ENCODE results near the gene OR8B2. TPM values are rescaled to one million over a fixed set of nuclear protein-coding genes. Genes with fewer than 3 reads are reported as not detected.
"Not testable (repeated sequence)": the region's sequence is repeated elsewhere in the genome, so short reads cannot be mapped to it uniquely, and the experiment has no call there.

Gene OR8B2, protein sequence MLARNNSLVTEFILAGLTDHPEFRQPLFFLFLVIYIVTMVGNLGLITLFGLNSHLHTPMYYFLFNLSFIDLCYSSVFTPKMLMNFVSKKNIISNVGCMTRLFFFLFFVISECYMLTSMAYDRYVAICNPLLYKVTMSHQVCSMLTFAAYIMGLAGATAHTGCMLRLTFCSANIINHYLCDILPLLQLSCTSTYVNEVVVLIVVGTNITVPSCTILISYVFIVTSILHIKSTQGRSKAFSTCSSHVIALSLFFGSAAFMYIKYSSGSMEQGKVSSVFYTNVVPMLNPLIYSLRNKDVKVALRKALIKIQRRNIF
- not detected for polyA plus RNA-seq
- long read RNA-seq, donor 1: 0 reads
- long read RNA-seq, donor 2: 0 reads
- long read RNA-seq, donor 3: 0 reads
- long read RNA-seq, donor 4: 0 reads
- long read RNA-seq, donor 5: 0 reads
- long read RNA-seq, donor 6: 0 reads
- long read RNA-seq, donor 7: 0 reads
- long read RNA-seq, donor 8: 0 reads
- long read RNA-seq, donor 9: 0 reads
- long read RNA-seq, donor 10: 0 reads

DNA sequence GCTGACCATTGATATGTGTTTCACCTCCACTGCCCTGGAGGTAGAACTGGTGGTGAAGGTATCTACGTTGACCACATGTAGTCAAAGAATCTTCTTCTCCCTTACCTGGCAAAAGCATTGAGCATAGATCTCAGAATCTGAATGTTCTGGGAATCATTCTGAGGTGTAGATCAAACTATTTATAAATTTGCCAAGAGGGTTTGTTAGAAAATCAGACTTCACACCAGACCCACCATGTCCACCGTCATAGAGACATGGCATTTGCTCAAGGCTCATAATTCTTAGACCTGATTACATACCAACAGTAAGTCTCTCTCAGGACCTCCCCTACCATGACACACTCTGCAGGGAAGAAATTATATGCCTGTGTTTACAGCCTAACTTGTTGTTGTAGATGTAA is at the start of gene OR8B2:
TSS of gene OR8B2 (minus strand) at position 101 of the 400 bp plus-strand sequence. CDS start 1,156 bp downstream, outside the sequence.
- H3K9me3 ChIP-seq (ENCODE audit: control insufficient read depth in 2 of 2, insufficient read depth in 1 of 2, low read depth in 1 of 2, low read length in 1 of 2): no peaks in the 10 kb centered on the region
- 69 to 87% (median 84%) methylated on average over 2 of the region's 2 CpGs for WGBS, 3 donors
- no peak within 1 kb of the TSS for H3K27ac ChIP-seq (ENCODE audit: low read depth in 1 of 3, low read length in 2 of 3)
- FAIRE-seq (no peak), DNase-seq (no peak)
- no peaks in the 10 kb centered on the region for H3K4me1 ChIP-seq (ENCODE audit: control insufficient read depth in 3 of 3, insufficient read depth in 2 of 3, low read depth in 1 of 3, low read length in 2 of 3)
- H3K4me3 ChIP-seq (ENCODE audit: low read depth in 1 of 3, low read length in 3 of 3): no peak within 1 kb of the TSS
- H3K27me3 ChIP-seq (ENCODE audit: control insufficient read depth in 3 of 3, insufficient read depth in 3 of 3, low read length in 3 of 3): no peaks in the 10 kb centered on the region
- no peaks in the 10 kb centered on the region for H3K36me3 ChIP-seq (ENCODE audit: control insufficient read depth in 3 of 3, insufficient read depth in 2 of 3, low read depth in 1 of 3, low read length in 3 of 3)

GRCh38 chr11:124429599-124429998 is 45.3 kb upstream of the OR8B2 start:
- Histone ChIP-seq H3K4me3 (ENCODE audit: low read depth in 1 of 3, low read length in 3 of 3) (no peak overlapping the region), H3K27me3 (ENCODE audit: control insufficient read depth in 3 of 3, insufficient read depth in 3 of 3, low read length in 3 of 3) (no peaks in the 10 kb centered on the region), H3K36me3 (ENCODE audit: control insufficient read depth in 3 of 3, insufficient read depth in 2 of 3, low read depth in 1 of 3, low read length in 3 of 3) (no peaks in the 10 kb centered on the region), H3K27ac (ENCODE audit: low read depth in 1 of 3, low read length in 2 of 3) (no peak overlapping the region), H3K4me1 (ENCODE audit: control insufficient read depth in 3 of 3, insufficient read depth in 2 of 3, low read depth in 1 of 3, low read length in 2 of 3) (no peaks in the 10 kb centered on the region), H3K9me3 (ENCODE audit: control insufficient read depth in 2 of 2, insufficient read depth in 1 of 2, low read depth in 1 of 2, low read length in 1 of 2) (peaks cover 0 to 4% of the 10 kb centered on the region in 2 donors)
- no peak for FAIRE-seq
- no peak for DNase-seq
- 53 to 76% (median 54%) methylated on average over 2 of the region's 2 CpGs for WGBS, 3 donors

DNA sequence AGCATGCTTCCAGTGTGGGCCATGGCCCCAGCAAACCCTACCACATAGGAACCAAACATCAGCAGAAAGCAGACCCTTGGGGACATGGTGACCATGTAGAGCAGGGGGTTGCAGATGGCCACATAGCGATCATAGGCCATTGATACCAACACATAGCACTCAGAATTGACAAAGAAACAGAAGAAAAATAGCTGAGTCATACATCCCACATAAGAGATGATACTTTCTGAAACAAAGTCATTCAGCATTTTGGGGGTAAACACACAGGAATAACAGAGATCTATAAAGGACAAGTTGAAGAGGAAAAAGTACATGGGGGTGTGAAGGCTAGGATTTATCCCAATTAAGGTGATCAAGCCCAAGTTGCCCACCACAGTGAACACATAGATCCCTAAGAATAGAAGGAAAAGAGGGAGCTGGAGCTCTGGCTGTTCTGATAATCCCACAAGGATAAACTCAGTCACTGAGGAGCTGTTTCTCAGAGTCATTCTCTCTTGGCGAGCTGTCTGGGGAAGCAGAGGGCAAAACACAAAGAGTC is 40.2 kb upstream of the OR8B2 start, which contains the start of gene OR8B4:
TSS of gene OR8B4 (minus strand) at position 488 of the 538 bp plus-strand sequence. CDS start at position 488, 0 bp downstream.
- WGBS, 3 donors: 78 to 81% (median 78%) methylated on average over 2 of the region's 2 CpGs
- Histone ChIP-seq H3K4me3 (ENCODE audit: low read depth in 1 of 3, low read length in 3 of 3) (no peak within 1 kb of the TSS), H3K27ac (ENCODE audit: low read depth in 1 of 3, low read length in 2 of 3) (no peak within 1 kb of the TSS), H3K27me3 (ENCODE audit: control insufficient read depth in 3 of 3, insufficient read depth in 3 of 3, low read length in 3 of 3) (peaks cover 0 to 4% (median 0%) of the 10 kb centered on the region in 3 donors), H3K9me3 (ENCODE audit: control insufficient read depth in 2 of 2, insufficient read depth in 1 of 2, low read depth in 1 of 2, low read length in 1 of 2) (no peaks in the 10 kb centered on the region), H3K4me1 (ENCODE audit: control insufficient read depth in 3 of 3, insufficient read depth in 2 of 3, low read depth in 1 of 3, low read length in 2 of 3) (no peaks in the 10 kb centered on the region), H3K36me3 (ENCODE audit: control insufficient read depth in 3 of 3, insufficient read depth in 2 of 3, low read depth in 1 of 3, low read length in 3 of 3) (no peaks in the 10 kb centered on the region)
- FAIRE-seq: no peak
- DNase-seq: no peak

DNA sequence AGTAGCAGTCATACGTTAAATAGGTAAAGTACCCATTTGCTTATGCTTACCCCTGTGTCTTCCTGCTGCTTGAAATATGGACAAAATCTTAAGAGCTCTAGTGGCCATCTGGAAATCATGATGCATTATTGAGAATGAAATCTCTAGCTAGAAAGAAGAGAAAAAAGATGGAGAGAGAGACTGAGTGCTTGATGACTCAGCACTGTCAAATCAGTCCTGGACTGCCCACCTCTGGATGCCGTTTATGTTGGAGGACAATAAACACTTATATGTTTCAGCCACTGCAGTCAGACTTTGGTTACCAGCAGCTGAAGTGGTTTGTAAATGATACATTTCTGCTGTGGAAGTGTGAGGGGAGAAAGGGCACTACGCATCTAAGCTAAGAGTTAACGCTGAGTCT is 36.7 kb upstream of the OR8B2 start:
- no peak overlapping the region for H3K27ac ChIP-seq (ENCODE audit: low read depth in 1 of 3, low read length in 2 of 3)
- peaks cover 0 to 4% (median 0%) of the 10 kb centered on the region in 3 donors for H3K27me3 ChIP-seq (ENCODE audit: control insufficient read depth in 3 of 3, insufficient read depth in 3 of 3, low read length in 3 of 3)
- no peaks in the 10 kb centered on the region for H3K36me3 ChIP-seq (ENCODE audit: control insufficient read depth in 3 of 3, insufficient read depth in 2 of 3, low read depth in 1 of 3, low read length in 3 of 3)
- no peaks in the 10 kb centered on the region for H3K9me3 ChIP-seq (ENCODE audit: control insufficient read depth in 2 of 2, insufficient read depth in 1 of 2, low read depth in 1 of 2, low read length in 1 of 2)
- FAIRE-seq: no peak
- no peak for DNase-seq
- 64 to 77% (median 71%) methylated on average over 4 of the region's 4 CpGs for WGBS, 3 donors
- no peak overlapping the region for H3K4me3 ChIP-seq (ENCODE audit: low read depth in 1 of 3, low read length in 3 of 3)
- no peaks in the 10 kb centered on the region for H3K4me1 ChIP-seq (ENCODE audit: control insufficient read depth in 3 of 3, insufficient read depth in 2 of 3, low read depth in 1 of 3, low read length in 2 of 3)

GRCh38 chr11:124415356-124415923 is 31.1 kb upstream of the OR8B2 start:
- H3K27ac ChIP-seq (ENCODE audit: low read depth in 1 of 3, low read length in 2 of 3): no peak overlapping the region
- no peak for FAIRE-seq
- WGBS, 3 donors: 14 to 17% (median 15%) methylated on average over 5 of the region's 5 CpGs
- H3K4me1 ChIP-seq (ENCODE audit: control insufficient read depth in 3 of 3, insufficient read depth in 2 of 3, low read depth in 1 of 3, low read length in 2 of 3): no peaks in the 10 kb centered on the region
- H3K9me3 ChIP-seq (ENCODE audit: control insufficient read depth in 2 of 2, insufficient read depth in 1 of 2, low read depth in 1 of 2, low read length in 1 of 2): no peaks in the 10 kb centered on the region
- H3K27me3 ChIP-seq (ENCODE audit: control insufficient read depth in 3 of 3, insufficient read depth in 3 of 3, low read length in 3 of 3): peaks cover 0 to 6% (median 0%) of the 10 kb centered on the region in 3 donors
- no peak overlapping the region for H3K4me3 ChIP-seq (ENCODE audit: low read depth in 1 of 3, low read length in 3 of 3)
- peak in 1 of 2 donors; percentile 30 for DNase-seq
- no peaks in the 10 kb centered on the region for H3K36me3 ChIP-seq (ENCODE audit: control insufficient read depth in 3 of 3, insufficient read depth in 2 of 3, low read depth in 1 of 3, low read length in 3 of 3)

DNA sequence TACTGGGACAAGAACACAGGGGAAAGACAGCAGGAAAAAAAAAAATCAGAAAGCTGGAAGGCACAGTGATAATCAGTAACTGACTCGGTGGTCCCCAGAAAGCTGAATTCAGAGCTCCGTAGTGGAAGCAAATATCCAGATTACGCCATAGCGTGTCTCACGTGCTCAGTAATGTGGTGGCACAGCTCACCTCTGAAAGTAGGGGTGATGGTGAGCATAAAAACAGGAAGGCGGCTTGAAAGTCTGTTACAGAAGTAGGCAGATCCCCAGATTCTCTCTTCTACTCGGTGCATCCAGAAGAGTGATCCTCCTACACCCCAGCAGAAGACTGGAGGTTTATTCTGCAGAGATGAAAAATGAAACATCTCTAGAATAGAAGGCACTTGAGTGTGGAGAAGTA is 25.6 kb upstream of the OR8B2 start:
- no peak for FAIRE-seq
- Histone ChIP-seq H3K27me3 (ENCODE audit: control insufficient read depth in 3 of 3, insufficient read depth in 3 of 3, low read length in 3 of 3) (peaks cover 0 to 2% (median 0%) of the 10 kb centered on the region in 3 donors), H3K9me3 (ENCODE audit: control insufficient read depth in 2 of 2, insufficient read depth in 1 of 2, low read depth in 1 of 2, low read length in 1 of 2) (no peaks in the 10 kb centered on the region), H3K36me3 (ENCODE audit: control insufficient read depth in 3 of 3, insufficient read depth in 2 of 3, low read depth in 1 of 3, low read length in 3 of 3) (no peaks in the 10 kb centered on the region), H3K4me3 (ENCODE audit: low read depth in 1 of 3, low read length in 3 of 3) (no peak overlapping the region), H3K27ac (ENCODE audit: low read depth in 1 of 3, low read length in 2 of 3) (no peak overlapping the region), H3K4me1 (ENCODE audit: control insufficient read depth in 3 of 3, insufficient read depth in 2 of 3, low read depth in 1 of 3, low read length in 2 of 3) (no peaks in the 10 kb centered on the region)
- 75 to 81% (median 77%) methylated on average over 7 of the region's 7 CpGs for WGBS, 3 donors
- DNase-seq: no peak

GRCh38 chr11:124405581-124405980 is 21.3 kb upstream of the OR8B2 start:
- no peaks in the 10 kb centered on the region for H3K27me3 ChIP-seq (ENCODE audit: control insufficient read depth in 3 of 3, insufficient read depth in 3 of 3, low read length in 3 of 3)
- no peak for FAIRE-seq
- no peaks in the 10 kb centered on the region for H3K4me1 ChIP-seq (ENCODE audit: control insufficient read depth in 3 of 3, insufficient read depth in 2 of 3, low read depth in 1 of 3, low read length in 2 of 3)
- WGBS, 3 donors: 40 to 54% (median 43%) methylated on average over 2 of the region's 2 CpGs
- no peak overlapping the region for H3K27ac ChIP-seq (ENCODE audit: low read depth in 1 of 3, low read length in 2 of 3)
- H3K36me3 ChIP-seq (ENCODE audit: control insufficient read depth in 3 of 3, insufficient read depth in 2 of 3, low read depth in 1 of 3, low read length in 3 of 3): no peaks in the 10 kb centered on the region
- DNase-seq: no peak
- no peak overlapping the region for H3K4me3 ChIP-seq (ENCODE audit: low read depth in 1 of 3, low read length in 3 of 3)
- no peaks in the 10 kb centered on the region for H3K9me3 ChIP-seq (ENCODE audit: control insufficient read depth in 2 of 2, insufficient read depth in 1 of 2, low read depth in 1 of 2, low read length in 1 of 2)

DNA sequence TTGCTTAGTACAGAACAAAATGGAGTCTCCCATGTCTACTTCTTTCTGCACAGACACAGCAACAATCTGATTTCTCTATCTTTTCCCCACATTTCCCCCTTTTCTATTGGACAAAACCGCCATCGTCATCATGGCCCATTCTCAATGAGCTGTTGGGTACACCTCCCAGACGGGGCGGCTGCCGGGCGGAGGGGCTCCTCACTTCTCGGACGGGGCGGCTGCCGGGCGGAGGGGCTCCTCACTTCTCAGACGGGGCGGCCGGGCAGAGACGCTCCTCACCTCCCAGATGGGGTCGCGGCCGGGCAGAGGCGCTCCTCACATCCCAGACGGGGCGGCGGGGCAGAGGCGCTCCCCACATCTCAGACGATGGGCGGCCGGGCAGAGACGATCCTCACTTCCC is 18.9 kb upstream of the OR8B2 start:
- H3K9me3 ChIP-seq (ENCODE audit: control insufficient read depth in 2 of 2, insufficient read depth in 1 of 2, low read depth in 1 of 2, low read length in 1 of 2); H3K4me1 ChIP-seq (ENCODE audit: control insufficient read depth in 3 of 3, insufficient read depth in 2 of 3, low read depth in 1 of 3, low read length in 2 of 3); H3K27me3 ChIP-seq (ENCODE audit: control insufficient read depth in 3 of 3, insufficient read depth in 3 of 3, low read length in 3 of 3); FAIRE-seq; DNase-seq; H3K36me3 ChIP-seq (ENCODE audit: control insufficient read depth in 3 of 3, insufficient read depth in 2 of 3, low read depth in 1 of 3, low read length in 3 of 3); H3K4me3 ChIP-seq (ENCODE audit: low read depth in 1 of 3, low read length in 3 of 3); H3K27ac ChIP-seq (ENCODE audit: low read depth in 1 of 3, low read length in 2 of 3): not testable (repeated sequence)
- WGBS, 3 donors: 92 to 99% (median 93%) methylated on average over 10 to 26 of the region's 27 CpGs
